Activated CD4-positive, alpha-beta memory T cell treated with anti-CD3 and anti-CD28 coated beads for 36 hours (primary cell): Measurements from ENCODE around the gene NRCAM. TPM values are rescaled to one million over a fixed set of nuclear protein-coding genes. Genes with fewer than 3 reads are reported as not detected.
"Not testable (repeated sequence)": the region's sequence is repeated elsewhere in the genome, so short reads cannot be mapped to it uniquely, and the experiment has no call there.

ENCODE experiments used
- CTCF ChIA-PET: fragments of 350-600 bp; sonication (Branson Sonifier 250); formaldehyde crosslinking; loops from one replicate; lab custom pipeline; 2021; ENCODE audit warnings: antibody characterized with exemption, inconsistent platforms; lab: Charles Lee
- POLR2A ChIA-PET: fragments of 350-600 bp; sonication (Branson Sonifier 250); formaldehyde crosslinking; loops from one replicate; lab custom pipeline; 2021; ENCODE audit warnings: antibody characterized with exemption; lab: Charles Lee
- DNase-seq: peaks from one replicate; pipeline ENCODE4 v3.0.0-alpha.2; 2020
- H3K27ac Mint-ChIP-seq: one replicate; pipeline ENCODE4 v1.8.0; 2021; ENCODE audit warnings: mixed read lengths
- H3K27me3 Mint-ChIP-seq: one replicate; pipeline ENCODE4 v1.8.0; 2021; ENCODE audit warnings: mixed read lengths
- H3K36me3 Mint-ChIP-seq: one replicate; pipeline ENCODE4 v1.8.0; 2021; ENCODE audit warnings: mixed read lengths
- H3K4me1 Mint-ChIP-seq: one replicate; pipeline ENCODE4 v1.8.0; 2021; ENCODE audit warnings: low read depth, mixed read lengths
- H3K4me3 Mint-ChIP-seq: one replicate; pipeline ENCODE4 v1.8.0; 2021; ENCODE audit warnings: mild to moderate bottlenecking, mixed read lengths
- H3K9me3 Mint-ChIP-seq: one replicate; pipeline ENCODE4 v1.8.0; 2021; ENCODE audit warnings: mixed read lengths
- intact Hi-C: fragments of 100-400 bp; cut with micrococcal nuclease; formaldehyde crosslinking; loops from one replicate; pipeline ENCODE4 v1.15.1; 2023
- total RNA-seq, 2 experiments: library from RNA; stranded (reverse); gene quantifications; one replicate each; pipeline ENCODE4 v1.2.3, GENCODE V29; 2021

The NRCAM gene
- total RNA-seq, 2 experiments from 2014 or later: 0.14 TPM; not detected in 1

DNA sequence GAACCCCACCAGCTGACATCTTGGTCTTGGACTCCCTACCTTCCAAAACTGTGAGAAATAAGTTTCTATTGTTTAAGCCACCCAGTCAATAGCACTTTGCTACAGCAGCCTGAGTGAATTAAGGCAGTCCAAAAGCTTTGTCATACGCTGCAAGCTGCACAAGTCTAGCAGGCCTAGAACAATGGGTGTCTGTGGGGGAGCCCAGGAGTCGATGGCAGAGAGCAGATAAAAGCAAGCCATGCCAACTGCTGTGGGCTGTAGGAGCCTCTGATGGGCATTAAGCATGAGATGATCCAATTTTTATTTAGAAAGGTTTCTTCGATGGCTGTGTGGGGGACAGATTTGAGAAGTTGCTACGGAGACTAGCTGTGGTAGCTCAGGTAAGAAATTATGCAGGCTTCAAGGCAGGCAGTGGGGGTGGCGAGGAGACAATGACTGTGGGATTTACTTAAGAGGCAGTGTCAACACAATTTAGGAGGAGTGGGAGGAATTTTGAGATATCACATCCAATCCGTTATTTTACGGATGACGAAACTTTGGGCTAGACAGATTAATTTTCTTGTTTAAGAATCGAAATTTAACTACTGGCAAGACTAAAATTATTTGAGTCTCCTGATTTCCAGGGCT lies 110.4 kb downstream of the NRCAM start:
- intact Hi-C loops: no loop called here
- no peak for DNase-seq
- Mint-ChIP-seq H3K4me3 (no peak overlapping the region), H3K9me3 (no peaks in the 10 kb centered on the region), H3K4me1 (no peaks in the 10 kb centered on the region), H3K27me3 (peaks cover 10% of the 10 kb centered on the region), H3K36me3 (no peaks in the 10 kb centered on the region), H3K27ac (no peak overlapping the region)
- POLR2A ChIA-PET: no interaction called here
- CTCF ChIA-PET: no interaction called here

DNA sequence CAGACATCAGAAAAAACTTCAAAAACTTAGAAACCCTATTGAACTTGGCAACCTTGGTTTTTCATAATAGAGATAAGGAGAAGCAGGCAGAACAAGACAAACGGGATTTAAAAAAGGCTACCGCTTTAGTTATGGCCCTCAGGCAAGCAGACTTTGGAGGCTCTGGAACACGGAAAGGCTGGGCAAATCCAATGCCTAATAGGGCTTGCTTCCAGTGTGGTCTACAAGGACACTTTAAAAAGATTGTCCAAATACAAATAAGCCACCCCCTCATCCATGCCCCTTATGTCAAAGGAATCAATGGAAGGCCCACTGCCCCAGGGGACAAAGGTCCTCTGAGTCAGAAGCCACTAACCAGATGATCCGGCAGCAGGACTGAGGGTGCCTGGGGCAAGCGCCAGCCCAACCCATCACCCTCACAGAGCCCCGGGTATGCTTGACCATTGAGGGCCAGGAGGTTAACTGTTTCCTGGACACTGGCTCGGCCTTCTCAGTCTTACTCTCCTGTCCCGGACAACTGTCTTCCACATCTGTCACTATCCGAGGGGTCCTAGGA lies 115.3 kb downstream of the NRCAM start:
- no peaks in the 10 kb centered on the region for H3K9me3 Mint-ChIP-seq
- no peaks in the 10 kb centered on the region for H3K36me3 Mint-ChIP-seq
- peaks cover 2% of the 10 kb centered on the region for H3K27me3 Mint-ChIP-seq
- no peak for DNase-seq
- POLR2A ChIA-PET: no interaction called here
- H3K27ac Mint-ChIP-seq: no peak overlapping the region
- intact Hi-C loops: no loop called here
- H3K4me3 Mint-ChIP-seq: no peak overlapping the region
- CTCF ChIA-PET: no interaction called here
- no peaks in the 10 kb centered on the region for H3K4me1 Mint-ChIP-seq

DNA sequence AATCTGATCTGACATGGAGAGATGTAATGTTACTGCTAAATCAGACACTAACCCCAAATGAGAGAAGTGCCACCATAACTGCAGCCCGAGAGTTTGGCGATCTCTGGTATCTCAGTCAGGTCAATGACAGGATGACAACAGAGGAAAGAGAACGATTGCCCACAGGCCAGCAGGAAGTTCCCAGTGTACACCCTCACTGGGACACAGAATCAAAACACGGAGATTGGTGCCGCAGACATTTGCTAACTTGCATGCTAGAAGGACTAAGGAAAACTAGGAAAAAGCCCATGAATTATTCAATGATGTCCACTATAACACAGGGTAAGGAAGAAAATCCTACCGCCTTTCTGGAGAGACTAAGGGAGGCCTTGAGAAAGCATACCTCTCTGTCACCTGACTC lies 115.8 kb downstream of the NRCAM start:
- POLR2A ChIA-PET, intact Hi-C loops: not testable (repeated sequence)

DNA sequence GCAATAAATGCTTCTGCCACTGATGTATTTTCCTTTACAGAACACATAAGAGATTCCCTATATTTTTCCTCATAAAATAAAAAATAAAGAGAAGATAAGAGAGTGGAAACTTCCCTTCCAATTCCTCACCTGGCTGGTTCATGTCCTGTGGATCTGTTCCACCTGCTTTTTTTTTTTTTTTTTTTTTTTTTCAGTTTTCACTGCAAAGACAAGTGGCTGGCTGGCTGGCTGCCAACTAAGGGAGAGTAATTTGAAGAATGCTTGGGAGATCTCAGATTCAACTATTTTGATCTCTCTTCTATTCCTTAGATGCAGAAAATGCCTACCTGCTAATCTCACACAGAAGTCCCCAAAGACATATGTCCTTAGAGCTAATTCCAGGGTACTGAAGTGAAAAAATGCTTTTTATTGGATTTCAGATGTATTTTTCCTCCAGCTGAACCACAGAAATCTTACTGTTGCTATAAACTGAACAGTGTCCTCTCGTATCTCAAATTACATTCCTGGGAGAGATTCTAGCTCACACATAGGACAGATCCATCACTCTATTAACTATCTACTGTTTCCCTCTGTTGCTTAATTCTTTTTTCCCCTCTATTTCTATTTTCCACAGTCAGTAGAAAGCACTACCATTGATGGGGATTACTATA lies 120.8 kb downstream of the NRCAM start:
- Mint-ChIP-seq H3K27ac (no peak overlapping the region), H3K9me3 (no peaks in the 10 kb centered on the region), H3K36me3 (no peaks in the 10 kb centered on the region), H3K4me1 (no peaks in the 10 kb centered on the region), H3K27me3 (peaks cover 4% of the 10 kb centered on the region), H3K4me3 (no peak overlapping the region)
- ChIA-PET CTCF (no interaction called here), POLR2A (no interaction called here)
- intact Hi-C loops: no loop called here
- no peak for DNase-seq

More for the DNA sequence above, 115.8 kb downstream of the NRCAM start:
- H3K27ac Mint-ChIP-seq, H3K4me1 Mint-ChIP-seq, H3K4me3 Mint-ChIP-seq, H3K36me3 Mint-ChIP-seq, H3K9me3 Mint-ChIP-seq, CTCF ChIA-PET, DNase-seq, H3K27me3 Mint-ChIP-seq: not testable (repeated sequence)

DNA sequence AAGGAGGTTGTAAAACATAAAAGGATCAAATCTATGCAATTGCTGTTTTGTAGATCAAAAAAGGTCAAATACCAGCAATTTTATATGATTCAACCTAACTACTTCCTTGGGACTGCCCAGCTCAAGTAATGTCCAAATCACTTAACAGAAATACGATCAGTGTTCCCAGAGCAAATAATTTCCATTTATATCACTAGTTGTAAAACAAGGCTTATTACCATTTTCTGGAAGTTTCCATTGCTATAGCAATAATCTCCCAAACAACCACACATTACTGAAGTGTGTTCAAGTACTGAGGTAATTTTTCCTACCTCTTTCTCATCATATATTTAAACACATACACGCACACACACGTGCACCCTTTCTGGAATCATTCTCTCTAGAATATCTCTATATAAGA lies 123.3 kb downstream of the NRCAM start:
- no peak overlapping the region for H3K27ac Mint-ChIP-seq
- H3K9me3 Mint-ChIP-seq: no peaks in the 10 kb centered on the region
- intact Hi-C loops: no loop called here
- POLR2A ChIA-PET: no interaction called here
- no peak for DNase-seq
- H3K36me3 Mint-ChIP-seq: no peaks in the 10 kb centered on the region
- H3K4me3 Mint-ChIP-seq: no peak overlapping the region
- no peaks in the 10 kb centered on the region for H3K4me1 Mint-ChIP-seq
- CTCF ChIA-PET: no interaction called here
- H3K27me3 Mint-ChIP-seq: peaks cover 4% of the 10 kb centered on the region

DNA sequence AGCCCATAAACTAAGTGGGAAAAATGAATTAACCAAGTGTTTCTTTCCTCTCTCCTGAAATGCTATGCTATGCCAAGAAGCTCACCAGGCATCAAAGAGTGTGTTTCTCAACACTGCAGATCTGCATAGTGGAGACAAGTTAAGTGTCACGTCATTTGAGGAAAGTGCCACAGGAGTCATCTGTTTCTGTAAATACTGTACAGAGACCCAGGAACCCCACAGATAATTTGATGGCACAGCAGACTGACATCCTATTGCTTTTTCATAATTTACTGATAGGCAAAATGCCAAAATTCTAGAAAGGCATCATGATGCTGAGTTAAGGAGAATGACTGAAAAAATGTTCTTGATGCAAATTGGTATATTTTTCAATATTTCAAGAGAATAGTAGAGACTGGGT lies 124.3 kb downstream of the NRCAM start:
- Mint-ChIP-seq H3K4me3 (no peak overlapping the region), H3K27ac (no peak overlapping the region), H3K9me3 (no peaks in the 10 kb centered on the region), H3K27me3 (peaks cover 2% of the 10 kb centered on the region), H3K36me3 (no peaks in the 10 kb centered on the region), H3K4me1 (no peaks in the 10 kb centered on the region)
- POLR2A ChIA-PET: no interaction called here
- no peak for DNase-seq
- CTCF ChIA-PET: no interaction called here
- intact Hi-C loops: no loop called here

DNA sequence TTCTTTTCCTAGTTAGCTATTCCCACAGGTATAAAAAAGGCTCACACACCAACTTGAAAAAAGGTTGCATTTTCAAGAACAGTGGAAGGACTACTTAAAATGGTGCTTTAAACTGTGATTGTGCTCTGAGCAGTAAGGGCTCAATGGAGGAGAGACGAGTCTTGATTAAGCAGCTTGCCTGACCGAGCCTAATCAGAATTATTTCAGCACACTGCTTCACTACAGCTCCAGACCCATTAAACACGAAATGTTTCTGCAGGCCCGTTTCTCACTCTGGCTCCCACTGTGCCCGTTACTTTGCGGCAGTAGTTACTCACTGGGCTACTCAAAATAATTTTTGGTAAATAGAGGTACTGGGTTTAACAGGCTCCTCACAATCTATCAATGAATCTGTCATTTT lies 126.0 kb downstream of the NRCAM start:
- intact Hi-C loops: no loop called here
- ChIA-PET CTCF (no interaction called here), POLR2A (no interaction called here)
- Mint-ChIP-seq H3K36me3 (no peaks in the 10 kb centered on the region), H3K27me3 (peaks cover 2% of the 10 kb centered on the region), H3K4me1 (no peaks in the 10 kb centered on the region), H3K9me3 (no peaks in the 10 kb centered on the region), H3K4me3 (no peak overlapping the region), H3K27ac (no peak overlapping the region)
- no peak for DNase-seq

DNA sequence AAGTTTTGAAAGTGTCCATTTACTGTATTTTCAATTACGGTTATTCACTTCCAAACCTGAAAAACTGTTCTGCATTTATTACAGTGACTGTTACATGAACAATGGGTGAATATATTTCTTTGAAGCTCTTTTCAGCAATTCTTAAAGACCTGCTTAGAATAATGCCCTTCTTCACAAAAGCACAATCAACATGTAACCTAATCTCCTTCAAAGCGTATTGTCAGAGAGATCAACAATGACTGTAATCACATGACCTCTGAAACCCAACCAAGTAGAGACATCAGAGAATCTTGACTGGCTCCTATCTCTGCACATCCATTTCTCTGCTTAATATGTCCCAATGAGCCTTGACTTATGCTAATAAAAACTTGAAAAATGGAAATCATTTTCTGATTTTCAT lies 126.7 kb downstream of the NRCAM start:
- intact Hi-C loops: no loop called here
- no peak overlapping the region for H3K4me3 Mint-ChIP-seq
- ChIA-PET POLR2A (no interaction called here), CTCF (no interaction called here)
- DNase-seq: no peak
- H3K9me3 Mint-ChIP-seq: no peaks in the 10 kb centered on the region
- H3K27ac Mint-ChIP-seq: no peak overlapping the region
- H3K4me1 Mint-ChIP-seq: no peaks in the 10 kb centered on the region
- H3K27me3 Mint-ChIP-seq: peaks cover 2% of the 10 kb centered on the region
- H3K36me3 Mint-ChIP-seq: no peaks in the 10 kb centered on the region

DNA sequence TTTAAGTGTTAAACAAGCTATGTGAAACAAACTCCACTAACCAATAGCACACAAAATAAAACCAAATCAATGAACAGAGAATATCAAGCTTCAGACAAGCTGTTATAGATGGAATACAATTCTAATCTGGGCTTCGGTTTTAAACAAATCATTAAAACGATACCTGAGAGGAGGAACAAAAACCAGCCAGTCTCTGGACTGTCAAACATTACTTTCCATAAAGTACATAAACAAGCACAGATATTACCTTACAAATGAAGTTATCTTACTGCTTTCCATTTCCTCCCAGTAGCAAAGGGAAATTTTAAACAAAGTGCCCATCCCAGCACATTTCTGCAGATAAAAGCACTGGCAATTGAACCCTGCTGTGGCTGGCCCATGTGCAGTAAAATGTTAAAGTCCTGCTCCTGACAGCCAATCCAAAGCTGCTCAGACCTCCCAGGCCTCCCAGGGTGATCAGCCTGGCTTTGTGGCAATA lies 128.0 kb downstream of the NRCAM start:
- intact Hi-C loops: no loop called here
- CTCF ChIA-PET: no interaction called here
- POLR2A ChIA-PET: no interaction called here
- H3K27me3 Mint-ChIP-seq: peaks cover 2% of the 10 kb centered on the region
- no peaks in the 10 kb centered on the region for H3K9me3 Mint-ChIP-seq
- no peaks in the 10 kb centered on the region for H3K4me1 Mint-ChIP-seq
- DNase-seq: no peak
- no peak overlapping the region for H3K4me3 Mint-ChIP-seq
- H3K27ac Mint-ChIP-seq: no peak overlapping the region
- H3K36me3 Mint-ChIP-seq: no peaks in the 10 kb centered on the region

DNA sequence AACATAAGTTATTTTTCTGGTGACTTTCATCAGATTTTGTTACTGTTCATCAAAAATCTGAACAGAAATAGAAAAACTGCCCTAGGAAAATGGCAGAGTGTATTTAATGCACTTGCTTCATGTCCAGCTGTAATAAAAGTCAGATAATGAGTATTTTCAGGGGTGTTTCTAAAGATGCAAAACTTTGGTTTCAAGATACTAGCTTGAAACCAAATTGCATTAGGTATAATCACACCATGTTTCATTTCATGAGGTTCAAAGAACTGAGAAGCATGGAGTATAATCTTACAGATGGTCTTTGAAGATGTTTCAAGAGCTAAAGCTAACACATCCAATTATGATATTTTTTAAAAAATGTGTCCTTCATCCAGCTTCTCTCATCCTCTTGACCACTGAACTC lies 128.9 kb downstream of the NRCAM start:
- intact Hi-C loops: no loop called here
- POLR2A ChIA-PET: no interaction called here
- Mint-ChIP-seq H3K4me1 (no peaks in the 10 kb centered on the region), H3K4me3 (no peak overlapping the region), H3K36me3 (no peaks in the 10 kb centered on the region), H3K9me3 (no peaks in the 10 kb centered on the region), H3K27me3 (peaks cover 2% of the 10 kb centered on the region), H3K27ac (no peak overlapping the region)
- DNase-seq: no peak
- CTCF ChIA-PET: no interaction called here

DNA sequence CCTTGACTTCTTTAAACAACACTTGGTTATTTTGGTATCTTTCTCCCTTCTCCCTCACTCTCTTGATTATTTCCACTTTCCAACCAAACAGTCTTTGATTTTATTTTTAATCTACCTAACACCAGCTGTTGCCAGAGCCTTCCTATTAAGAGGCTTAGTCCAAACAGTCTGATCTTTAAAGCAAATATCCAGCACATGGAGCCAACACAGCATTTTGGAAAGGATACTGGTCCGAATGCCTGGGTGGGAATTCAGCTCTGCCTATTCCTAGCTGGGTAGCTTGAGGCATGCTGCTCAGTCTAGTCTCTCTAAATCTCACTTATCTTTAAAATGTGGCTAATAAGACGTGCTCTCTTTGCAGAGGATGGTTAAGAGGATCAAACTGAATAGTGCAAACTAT lies 129.3 kb downstream of the NRCAM start:
- H3K36me3 Mint-ChIP-seq: no peaks in the 10 kb centered on the region

DNA sequence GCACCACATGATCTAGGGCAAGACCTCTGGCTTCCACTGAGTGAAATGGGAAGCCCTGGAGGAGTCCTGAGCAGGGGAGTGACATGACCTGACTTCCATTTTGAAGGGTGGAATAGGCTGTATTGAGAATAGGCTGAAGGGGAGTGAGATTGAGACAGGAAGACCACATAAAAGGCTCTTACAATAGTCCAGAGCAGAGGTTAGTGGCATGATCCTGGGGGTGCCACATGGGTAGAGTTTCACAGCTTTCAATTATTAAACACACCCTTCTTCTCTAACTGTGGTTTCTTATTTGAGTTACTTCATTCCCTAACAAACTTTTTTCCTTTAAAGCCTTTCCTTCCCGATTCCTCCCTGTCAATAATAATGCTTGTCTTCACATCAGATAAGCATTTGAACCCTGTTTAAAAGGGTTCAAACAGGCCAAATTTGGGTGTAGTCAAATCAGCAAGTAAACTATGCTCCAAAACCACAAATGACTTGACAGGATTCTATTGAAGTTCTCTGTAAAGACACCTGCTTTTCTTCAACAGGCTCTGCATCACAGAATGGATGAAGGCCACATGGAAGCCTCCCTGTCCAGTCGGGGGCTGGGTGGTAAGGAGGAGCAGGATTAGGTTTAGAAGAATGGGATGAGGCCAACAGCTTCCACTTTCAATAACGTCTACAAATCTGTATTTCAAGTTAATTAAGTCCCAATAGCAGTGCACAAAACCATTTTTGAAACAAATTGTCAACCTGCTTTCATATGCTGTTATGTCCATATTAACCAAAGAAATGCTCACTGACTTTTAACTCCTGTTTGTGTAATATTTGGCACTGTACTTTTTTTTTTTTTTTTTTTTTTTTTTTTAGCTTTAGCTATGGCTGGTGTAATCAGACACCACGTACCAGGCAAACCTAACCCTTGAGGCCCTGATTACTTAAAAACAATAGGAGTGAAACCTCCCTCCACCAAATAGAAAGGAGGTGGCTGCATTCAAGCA lies 131.9 kb downstream of the NRCAM start:
- Mint-ChIP-seq H3K9me3 (no peaks in the 10 kb centered on the region), H3K36me3 (no peaks in the 10 kb centered on the region), H3K4me3 (no peak overlapping the region), H3K27me3 (peaks cover 2% of the 10 kb centered on the region), H3K27ac (no peak overlapping the region), H3K4me1 (no peaks in the 10 kb centered on the region)
- intact Hi-C loops: no loop called here
- POLR2A ChIA-PET: no interaction called here
- CTCF ChIA-PET: no interaction called here
- DNase-seq: no peak

More for the DNA sequence above, 129.3 kb downstream of the NRCAM start:
- ChIA-PET POLR2A (no interaction called here), CTCF (no interaction called here)
- DNase-seq: no peak
- Mint-ChIP-seq H3K27me3 (peaks cover 2% of the 10 kb centered on the region), H3K27ac (no peak overlapping the region), H3K4me3 (no peak overlapping the region), H3K4me1 (no peaks in the 10 kb centered on the region), H3K9me3 (no peaks in the 10 kb centered on the region)
- intact Hi-C loops: no loop called here
